Limb (tissue), 2 donors: ENCODE measurements around the gene TTF2.

Source experiments
- DNase-seq, 2 donors: peaks; one replicate each; pipeline ENCODE4 v3.0.0-alpha.2; 2016; ENCODE audit errors: extremely low spot score in 2 of 2

Gene TTF2

DNA sequence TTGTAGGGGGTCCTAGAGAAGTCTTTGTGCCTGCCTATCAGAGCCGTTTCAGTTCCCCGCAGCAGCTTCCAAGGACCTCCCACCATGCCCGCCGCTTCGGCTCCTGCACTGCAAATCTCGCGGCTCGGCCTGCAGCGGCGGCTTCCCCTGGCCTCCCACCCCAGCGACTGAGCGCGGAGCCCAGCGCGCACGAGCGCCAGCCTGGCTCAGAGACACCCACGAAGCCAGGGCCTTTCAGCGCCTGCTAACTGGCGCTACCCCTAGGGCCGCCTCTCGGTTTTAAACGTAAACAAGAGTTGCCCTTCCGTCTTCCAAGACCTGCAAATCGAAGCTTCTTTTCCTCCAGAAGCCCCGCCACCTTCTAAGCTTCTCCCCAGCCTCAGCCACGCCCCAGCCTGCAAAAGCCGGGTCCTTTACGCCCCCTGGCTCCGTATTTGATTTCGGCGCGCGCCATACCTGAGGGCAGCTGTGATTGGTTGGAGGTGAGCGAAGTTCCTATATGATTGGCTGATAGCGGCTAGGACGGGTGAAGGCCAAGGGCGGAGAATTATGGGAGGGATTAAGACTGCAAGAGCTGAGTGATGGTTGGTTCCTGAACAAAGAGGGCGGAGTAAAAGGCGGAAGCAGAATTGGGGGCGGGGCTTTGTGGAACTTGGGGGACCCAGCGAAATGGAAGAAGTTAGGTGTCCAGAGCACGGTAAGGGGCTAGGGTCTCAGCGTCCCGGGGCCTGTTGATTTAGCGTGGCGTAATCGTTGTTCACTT is at the start of gene TTF2:
TTF2 (plus strand) TSS at position 649 of the 763 bp plus-strand sequence; CDS start at position 670, 21 bp downstream.
- DNase-seq = peak; percentile 92 to 100

DNA sequence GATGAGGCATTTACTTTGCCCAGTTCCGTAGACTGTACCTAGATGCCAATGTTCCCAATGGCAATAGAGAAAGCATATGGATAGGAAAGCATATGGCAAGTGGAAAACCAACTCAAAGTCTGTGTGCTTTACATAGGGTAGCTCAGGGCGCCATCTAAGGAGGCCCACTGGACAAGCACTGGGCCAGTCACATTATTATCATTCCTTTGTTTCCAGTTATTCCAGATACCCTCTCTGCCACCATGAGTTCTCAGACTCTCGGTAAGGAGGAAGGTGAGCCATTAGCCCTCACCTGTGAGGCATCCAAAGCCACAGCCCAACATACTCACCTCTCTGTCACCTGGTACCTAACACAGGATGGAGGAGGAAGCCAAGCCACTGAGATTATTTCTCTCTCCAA is 48.8 kb upstream of the TTF2 start:
- DNase-seq = no peak

DNA sequence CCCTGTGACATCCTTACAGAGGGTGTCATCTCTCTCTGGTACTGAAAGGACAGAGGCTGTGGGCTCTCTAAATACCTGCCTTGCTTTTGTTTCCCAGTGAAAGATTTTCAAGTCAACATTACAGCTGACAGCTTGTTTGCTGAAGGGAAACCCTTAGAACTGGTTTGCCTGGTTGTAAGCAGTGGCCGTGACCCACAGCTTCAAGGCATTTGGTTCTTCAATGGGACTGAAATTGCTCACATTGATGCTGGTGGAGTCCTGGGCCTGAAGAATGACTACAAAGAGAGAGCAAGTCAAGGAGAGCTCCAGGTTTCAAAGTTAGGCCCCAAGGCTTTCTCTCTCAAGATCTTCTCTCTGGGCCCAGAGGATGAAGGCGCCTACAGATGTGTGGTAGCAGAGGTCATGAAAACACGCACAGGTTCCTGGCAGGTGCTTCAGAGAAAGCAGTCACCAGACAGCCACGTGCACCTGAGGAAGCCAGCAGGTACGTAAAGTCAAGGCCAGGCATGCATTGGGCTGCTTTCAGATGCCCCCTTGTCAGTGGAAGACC is 46.7 kb upstream of the TTF2 start:
- no peak for DNase-seq

DNA sequence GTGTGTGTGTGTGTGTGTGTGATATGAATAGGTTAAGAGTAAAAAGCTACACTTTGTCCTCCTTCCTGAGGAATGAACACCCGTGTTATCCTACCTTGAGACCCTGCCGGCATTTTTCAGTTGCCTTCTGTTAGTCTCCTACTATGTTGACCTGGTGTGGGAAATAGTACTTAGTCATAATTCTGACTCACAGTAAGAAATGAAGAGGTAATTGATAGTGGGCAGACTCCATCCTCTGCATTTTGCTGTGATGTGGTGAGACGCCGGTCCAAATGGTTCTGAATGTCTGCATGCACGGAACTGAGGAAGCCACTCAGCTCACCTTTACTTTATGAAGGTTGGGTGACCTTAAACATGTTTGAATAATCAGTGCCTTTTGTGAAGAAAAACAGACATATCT is 45.9 kb upstream of the TTF2 start:
- no peak for DNase-seq

DNA sequence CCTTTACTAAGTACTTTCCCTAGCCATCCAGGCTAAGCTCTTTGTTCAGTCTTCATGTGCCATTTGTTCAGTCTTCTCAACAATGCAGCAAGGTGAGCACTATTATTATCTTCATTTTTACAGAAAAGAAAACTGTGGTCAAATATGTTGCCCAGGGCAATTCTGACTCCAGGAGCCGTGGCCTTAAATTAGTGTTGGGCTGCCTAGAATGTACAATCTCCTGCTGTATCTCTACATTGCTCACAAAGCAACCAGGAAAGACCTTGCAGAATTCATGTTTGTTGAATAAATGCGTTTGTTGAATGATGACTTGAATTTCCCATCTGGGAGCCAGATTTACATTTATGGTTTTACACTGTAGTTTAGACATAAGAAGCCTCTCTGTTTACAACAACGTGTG is 44.4 kb upstream of the TTF2 start:
- no peak for DNase-seq

DNA sequence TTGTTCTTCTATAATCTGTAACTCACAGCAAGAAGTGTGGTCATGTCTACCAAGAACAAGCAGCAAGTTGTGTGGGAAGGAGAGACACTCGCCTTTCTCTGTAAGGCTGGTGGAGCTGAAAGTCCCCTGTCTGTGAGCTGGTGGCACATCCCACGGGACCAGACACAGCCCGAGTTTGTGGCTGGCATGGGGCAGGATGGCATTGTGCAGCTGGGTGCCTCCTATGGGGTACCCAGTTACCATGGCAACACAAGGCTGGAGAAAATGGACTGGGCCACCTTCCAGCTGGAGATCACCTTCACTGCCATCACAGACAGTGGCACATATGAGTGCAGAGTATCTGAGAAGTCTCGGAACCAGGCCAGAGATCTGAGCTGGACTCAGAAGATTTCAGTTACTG is 43.1 kb upstream of the TTF2 start:
- DNase-seq = no peak

DNA sequence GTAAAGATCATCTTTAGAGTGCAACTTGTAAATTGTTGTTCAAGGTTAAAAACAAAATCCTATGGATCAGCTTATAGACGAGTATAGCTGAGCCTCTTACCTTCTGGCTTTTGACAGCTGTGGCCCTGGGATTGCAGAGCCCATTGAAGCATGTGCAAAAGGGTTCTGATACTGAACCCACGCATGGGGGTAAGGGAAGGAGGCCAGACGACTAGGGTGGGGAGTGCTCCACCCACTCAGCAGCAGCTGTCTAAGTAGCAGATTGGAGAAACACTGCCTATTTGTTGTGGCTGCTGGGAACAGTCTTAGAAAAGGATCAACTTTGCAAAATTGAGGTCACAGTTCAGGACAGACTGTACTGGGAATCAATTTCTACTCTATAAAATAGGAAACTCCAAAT is 42.5 kb upstream of the TTF2 start:
- DNase-seq = peak in 1 of 2 donors; percentile 31

DNA sequence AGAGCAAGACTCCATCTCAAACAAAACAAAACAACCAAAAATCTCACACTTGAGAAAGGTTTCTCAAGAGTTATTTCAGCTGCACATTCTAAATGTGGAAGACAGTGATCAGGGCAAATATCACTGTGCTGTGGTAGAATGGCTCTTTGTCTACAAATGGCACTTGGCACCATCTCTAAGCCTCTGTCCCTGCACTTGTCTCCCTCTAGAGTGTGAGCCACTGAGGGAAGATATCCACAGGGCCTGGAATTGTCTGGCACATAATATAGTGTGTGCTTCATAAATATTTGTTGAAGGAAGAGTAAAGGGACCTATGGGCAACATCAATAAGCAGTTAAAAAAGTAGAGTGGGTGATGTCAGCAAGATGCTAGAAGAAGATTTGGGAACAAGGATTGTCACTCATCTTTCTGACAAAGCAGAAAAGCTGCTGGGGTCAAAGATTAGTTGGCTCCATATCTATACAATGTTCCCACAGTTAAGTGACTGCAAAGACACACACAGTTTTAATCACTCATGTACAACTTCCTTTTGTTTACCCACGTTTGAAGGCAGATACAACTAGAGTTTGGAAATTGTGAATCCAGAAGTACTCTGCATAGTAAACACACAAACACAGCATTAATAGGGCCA is 39.5 kb upstream of the TTF2 start:
- no peak for DNase-seq

DNA sequence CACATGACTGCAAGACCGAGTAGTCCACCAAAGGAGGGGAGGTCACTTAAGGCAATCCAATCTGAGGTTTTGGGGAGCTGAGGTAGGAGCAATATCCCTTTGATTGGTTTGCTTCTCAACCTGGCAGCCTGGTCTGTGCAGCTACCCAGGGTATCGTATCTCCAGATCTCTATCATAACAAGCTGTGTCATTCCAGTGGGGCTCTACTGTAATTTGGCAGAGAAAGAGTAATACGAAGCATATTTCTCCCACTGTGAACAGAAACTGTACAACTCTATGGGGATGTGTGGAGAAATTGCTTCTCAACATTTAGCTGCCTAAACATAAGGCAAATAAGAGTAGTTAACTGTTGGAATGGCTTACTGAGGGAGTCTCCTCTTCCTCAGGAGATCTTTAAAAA is 38.0 kb upstream of the TTF2 start:
- DNase-seq = no peak

DNA sequence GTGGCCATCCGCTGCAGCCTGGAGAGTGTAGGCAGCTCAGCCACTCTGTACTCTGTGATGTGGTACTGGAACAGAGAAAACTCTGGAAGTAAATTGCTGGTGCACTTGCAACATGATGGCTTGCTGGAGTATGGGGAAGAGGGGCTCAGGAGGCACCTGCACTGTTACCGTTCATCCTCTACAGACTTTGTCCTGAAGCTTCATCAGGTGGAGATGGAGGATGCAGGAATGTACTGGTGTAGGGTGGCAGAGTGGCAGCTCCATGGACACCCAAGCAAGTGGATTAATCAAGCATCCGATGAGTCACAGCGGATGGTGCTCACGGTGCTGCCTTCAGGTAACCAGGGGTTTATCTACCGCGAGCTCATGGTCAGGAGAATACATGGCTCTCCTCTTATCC is 34.6 kb upstream of the TTF2 start:
- no peak for DNase-seq

DNA sequence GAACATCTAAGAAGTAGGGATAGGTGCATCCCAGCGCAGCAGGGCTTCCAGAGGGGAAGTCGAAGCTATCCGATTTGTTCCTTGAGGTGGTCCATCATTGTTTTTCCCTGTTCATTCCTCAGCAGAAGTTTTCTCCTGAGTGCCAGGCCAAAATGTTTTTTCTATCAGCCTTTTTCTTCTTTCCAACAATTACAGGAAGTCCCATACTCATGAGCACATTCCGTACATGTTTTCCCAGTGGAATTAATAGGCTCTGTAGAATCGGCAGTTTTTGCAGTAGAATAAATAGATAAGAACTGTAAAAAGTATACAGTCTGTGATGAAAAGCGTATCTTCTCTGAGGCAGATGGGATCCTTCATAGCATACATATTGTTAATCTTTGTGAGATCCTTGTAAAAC is 33.8 kb upstream of the TTF2 start:
- no peak for DNase-seq

DNA sequence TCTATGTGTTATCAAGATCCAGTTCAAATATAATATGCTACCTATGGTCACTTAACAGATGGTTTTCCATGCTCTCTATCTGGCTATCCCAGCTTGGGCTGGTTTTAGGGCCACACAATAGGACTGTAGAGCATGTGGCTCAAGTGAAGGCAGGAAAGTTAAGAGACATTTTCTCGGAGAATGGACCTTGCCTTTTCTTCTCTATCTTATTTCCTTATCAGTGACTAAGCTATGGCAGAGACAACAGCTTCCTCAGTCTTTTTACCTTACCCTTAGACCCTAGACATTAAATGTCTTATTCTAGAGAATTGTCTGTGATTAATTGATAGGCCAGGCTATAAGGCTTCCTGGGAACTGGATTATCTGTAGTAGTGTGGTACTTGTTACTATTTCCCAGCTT is 30.4 kb upstream of the TTF2 start:
- DNase-seq = no peak

DNA sequence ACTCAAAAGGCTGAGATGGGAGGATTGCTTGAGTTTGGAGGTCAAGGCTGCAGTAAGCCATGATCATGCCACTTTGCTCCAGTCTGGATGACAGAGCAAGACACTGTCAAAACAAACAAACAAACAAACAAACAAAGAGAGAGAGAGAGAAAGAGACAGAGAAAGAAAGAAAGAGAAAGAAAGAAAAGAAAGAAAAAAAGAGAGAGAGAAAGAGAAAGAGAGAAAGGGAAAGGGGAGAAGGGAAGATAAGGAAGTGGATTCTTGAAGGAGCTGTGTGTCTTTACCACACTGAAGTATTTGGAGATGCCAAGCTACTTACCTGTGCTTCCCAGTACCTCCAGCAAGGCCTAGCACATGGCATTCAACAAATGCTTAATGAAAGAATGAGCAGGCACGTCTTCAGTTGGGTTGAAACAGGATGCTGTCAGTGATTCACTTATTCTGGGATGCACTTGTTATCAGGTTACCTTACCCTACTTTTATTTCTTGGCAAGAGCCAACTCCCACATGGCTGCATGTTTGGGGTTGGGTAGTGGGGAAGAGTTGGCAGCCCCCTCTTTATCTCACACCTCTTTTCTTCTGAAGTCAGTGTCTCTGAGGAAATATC is 29.8 kb upstream of the TTF2 start:
- no peak for DNase-seq

DNA sequence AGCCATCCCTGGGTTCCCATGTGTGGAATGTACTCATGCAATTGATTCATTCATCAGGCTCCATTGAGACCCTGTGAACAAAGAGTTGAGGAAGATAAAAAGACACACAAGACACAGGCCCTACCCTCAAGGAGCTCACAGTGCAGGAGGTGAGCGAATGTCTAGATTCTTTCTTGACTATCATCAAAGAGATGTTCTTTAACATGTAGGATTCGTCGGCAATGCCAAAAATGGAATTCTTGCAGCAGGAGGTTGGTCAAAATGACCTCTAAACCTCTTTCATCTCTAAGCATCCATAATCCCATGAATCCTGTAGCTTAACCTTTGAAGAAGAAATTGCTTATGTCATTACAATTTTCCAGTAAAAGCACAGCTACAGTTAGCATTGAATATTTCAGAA is 27.9 kb upstream of the TTF2 start:
- no peak for DNase-seq

DNA sequence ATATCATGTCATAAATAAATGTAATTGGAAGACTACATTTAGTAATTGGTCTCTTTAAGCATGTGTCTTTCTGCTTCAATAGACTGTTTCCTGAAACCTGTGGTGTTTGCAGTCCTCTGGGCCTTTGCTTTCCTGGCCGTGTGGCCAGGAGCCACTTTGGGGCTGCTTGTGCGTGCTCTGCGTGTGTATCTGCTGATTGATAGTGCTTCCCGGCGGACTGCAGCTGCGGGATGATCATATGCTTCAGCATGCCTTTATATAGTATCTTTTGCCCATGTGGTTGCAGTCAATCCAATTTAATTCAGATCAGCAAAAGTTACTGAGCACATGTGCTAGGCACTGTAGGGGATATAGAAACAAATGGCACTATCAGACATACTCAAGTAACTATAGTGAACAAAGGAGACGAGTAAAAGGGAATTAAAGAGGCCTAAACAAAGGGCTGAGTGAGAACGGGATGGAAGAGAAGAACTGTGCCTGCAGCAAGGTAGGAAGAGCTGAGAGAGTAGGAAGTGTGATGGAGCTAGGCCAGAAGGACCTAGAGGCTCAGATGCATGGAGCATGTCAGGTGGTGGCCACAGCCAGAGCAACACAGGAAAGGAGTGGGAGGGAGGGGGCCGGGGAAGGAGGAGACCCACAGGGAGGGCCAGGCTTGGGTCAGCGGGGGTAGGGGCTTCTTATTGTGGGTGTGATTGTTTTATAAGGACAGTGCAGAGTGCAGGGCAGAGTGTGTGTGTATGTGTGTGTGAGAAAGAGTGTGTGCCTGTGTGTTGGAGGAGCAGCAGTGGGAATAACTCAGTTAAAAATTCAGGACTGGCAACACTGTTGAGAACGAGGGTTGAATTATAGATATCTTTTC is 27.2 kb upstream of the TTF2 start:
- no peak for DNase-seq

DNA sequence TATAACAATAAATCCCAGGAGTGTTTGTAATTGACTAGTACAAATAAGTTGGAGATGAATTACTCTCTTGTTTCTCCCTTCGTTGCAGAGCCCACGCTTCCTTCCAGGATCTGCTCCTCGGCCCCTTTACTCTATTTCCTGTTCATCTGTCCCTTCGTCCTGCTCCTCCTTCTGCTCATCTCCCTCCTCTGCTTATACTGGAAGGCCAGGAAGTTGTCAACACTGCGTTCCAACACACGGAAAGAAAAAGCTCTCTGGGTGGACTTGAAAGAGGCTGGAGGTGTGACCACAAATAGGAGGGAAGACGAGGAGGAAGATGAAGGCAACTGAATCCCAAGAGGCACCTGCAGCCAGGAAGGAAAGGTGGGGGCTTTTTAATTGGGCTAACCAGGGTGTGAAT is 26.4 kb upstream of the TTF2 start:
- DNase-seq = no peak

DNA sequence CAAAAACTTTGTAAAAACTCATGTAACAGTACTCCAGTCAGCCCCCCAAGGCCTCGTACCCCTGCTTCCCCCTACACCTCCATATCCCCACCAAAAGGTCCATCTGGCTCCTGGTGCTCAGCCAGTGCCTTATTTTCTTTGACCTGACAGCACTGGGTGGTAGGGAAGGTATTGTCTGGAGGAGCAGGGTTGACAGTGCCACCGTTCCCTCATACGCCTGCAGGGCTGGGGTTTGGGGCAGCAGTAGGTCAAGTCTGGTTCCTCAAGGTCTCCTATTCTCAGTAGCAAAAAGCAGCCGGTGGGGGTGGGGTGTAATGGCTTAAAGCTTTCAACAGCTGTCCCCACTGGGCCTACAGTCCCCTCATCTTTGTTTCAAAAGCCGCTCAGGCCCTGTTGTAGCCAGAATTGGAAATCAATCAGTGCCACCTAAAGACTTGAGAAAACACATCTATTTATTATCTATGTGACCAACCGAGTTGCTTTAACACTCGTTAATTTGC is 25.3 kb upstream of the TTF2 start:
- no peak for DNase-seq

DNA sequence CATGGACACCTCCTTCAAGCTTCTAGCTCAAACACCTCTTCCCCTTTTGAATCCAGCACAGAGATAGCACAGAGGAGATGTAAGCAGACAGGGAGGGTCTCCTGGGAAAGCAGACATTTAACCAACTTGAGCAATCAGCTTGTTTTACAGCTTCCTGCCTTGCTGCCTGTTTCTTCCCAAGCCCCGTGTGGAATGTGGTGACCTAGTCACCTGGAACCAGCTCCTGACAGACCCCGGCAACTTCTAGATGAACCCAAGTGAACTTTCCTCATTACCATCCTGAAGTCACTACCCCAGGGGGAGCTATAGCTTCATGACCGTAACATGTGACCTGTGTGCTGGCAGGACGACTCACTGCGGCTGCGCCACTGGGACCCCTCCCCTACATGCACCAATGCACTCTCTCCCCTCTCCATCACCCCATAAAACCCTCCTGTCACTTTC is 24.1 kb upstream of the TTF2 start:
- DNase-seq = no peak

DNA sequence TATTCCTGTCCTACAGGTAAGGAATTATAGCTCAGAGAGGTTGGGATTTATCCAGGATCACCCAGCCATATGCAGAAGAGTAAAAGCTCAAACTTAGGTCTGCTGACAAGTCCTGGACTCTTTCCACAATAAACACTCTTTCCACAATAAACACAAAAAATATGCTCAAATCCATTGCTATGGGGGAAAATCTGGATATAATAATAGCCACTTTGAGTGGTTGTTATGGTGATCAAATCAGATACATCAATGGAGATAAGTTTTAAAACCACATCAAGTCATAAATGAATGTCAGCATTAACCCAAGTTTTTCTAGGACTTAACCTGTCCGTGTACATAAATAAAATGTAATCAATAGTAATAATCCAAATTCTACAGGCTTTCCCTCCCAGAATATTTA is 22.3 kb upstream of the TTF2 start:
- DNase-seq = no peak

DNA sequence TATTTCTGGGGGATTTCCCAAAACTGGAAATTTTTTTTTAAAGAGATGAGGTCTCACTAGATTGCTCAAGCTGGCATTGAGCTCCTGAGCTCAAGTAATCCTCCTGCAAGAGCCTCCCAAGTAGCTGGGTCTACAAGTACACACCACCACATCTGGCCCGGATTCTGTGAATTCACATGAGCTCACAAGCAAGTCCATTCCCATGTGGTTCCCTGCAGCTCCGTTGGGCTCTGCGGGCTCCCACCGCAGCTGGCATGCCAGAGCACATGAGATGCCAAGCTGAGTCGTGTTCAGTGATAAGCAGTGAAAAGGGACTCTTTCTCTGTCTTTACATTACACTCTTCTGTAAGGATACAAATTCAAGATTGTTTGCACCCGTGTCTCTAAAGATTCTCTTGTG is 21.9 kb upstream of the TTF2 start:
- no peak for DNase-seq

DNA sequence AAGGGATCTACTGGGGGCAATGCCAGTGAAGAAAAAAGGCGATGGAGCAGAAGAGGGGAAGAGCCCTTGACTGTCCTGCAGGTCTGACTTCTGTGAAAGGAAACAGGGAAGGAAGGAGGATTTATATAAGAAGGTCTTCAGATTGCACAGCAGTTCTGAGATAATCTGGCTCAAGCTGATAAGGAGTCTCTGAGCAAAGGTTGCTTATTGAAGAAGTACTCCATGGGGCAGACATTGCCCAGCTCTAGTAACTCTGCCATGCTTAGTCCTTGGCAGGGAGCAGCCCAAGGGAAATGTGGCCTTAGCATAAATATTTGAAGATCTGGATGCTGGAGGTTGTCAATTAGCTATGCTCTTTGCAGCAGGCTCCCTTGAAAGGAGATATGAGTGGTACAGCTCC is 15.9 kb upstream of the TTF2 start:
- DNase-seq = no peak
